ENCODE results near the gene TIGD3. TPM values are rescaled to one million over a fixed set of nuclear protein-coding genes. Genes with fewer than 3 reads are reported as not detected.

Gene TIGD3
- total and polyA plus RNA-seq, 4 donors = 1.4 to 3.7 (median 2.4) TPM

DNA sequence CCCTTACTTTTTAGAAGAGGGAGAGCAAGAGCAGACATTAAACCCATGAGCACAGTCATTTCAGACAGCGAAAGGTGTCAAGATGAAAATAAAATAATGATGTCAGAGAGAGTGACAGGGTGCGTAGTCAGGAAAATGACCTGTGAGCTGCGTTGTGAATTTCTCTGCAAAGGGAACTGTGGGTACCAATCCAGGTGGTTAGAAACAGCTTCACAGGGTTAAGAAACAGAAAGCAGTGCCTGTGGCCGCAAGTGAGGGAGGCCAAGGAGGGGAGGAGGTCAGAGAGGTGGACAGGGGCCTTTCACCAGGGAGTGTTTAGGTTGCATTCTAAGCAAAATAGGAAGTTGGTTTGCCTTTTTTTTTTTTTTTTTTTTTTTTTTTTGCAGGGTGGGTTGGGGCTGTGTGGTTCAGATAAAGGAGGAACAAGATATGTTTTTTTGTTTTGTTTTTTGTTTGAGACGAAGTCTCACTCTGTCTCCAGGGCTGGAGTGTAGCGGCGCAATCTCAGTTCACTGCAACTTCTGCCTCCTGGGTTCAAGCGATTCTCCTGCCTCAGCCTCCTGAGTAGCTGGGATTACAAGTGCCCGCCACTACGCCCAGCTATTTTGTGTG is 7.9 kb downstream of the TIGD3 start:
- Histone ChIP-seq H3K36me3 (ENCODE audit: control insufficient read depth, insufficient read depth, low read length) (no peaks in the 10 kb centered on the region), H3K4me3 (ENCODE audit: low read depth, low read length) (no peak overlapping the region), H3K9me3 (ENCODE audit: control insufficient read depth, insufficient read depth, low read length) (no peaks in the 10 kb centered on the region), H3K27ac (ENCODE audit: low read depth, low read length) (no peak overlapping the region), H3K4me1 (ENCODE audit: control insufficient read depth, insufficient read depth, low read length) (no peaks in the 10 kb centered on the region), H3K27me3 (ENCODE audit: control insufficient read depth, insufficient read depth, low read length) (no peaks in the 10 kb centered on the region)
- DNase-seq (ENCODE audit: low read depth in 4 of 6, low spot score in 6 of 6) = no peak
- WGBS (ENCODE audit: insufficient coverage) = 89% methylated on average over 10 of the region's 10 CpGs

- H3K9me3 ChIP-seq (ENCODE audit: control insufficient read depth, insufficient read depth, low read length) = no peaks in the 10 kb centered on the region
- 92% methylated on average over 3 of the region's 6 CpGs for WGBS (ENCODE audit: insufficient coverage)
- DNase-seq (ENCODE audit: low read depth in 4 of 6, low spot score in 6 of 6) = no peak
- no peaks in the 10 kb centered on the region for H3K36me3 ChIP-seq (ENCODE audit: control insufficient read depth, insufficient read depth, low read length)
- no peak overlapping the region for H3K4me3 ChIP-seq (ENCODE audit: low read depth, low read length)
- no peak overlapping the region for H3K27ac ChIP-seq (ENCODE audit: low read depth, low read length)
- H3K4me1 ChIP-seq (ENCODE audit: control insufficient read depth, insufficient read depth, low read length) = no peaks in the 10 kb centered on the region
- H3K27me3 ChIP-seq (ENCODE audit: control insufficient read depth, insufficient read depth, low read length) = no peaks in the 10 kb centered on the region
These were observed 8.4 kb downstream of the TIGD3 start for GRCh38 chr11:65362966-65363365.

DNA sequence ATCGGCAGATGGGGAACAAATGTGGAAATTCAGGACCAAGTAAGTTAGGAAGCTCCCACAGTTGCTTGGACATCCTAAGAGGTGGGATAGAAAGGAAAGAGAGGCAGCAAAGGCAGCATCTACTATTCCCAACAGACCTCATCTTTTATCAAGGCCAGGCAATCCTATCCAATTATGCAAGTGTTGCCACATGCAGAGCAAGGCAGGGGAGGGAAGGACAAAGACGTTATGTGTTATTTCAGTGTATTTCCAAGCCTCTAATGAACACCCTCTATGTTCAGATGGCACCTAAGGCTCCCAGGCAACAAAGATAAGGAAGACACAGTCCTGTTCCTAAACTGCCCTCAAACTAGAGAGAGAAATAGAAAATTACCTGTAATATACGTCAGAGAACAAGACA is 9.2 kb downstream of the TIGD3 start:
- no peak for DNase-seq (ENCODE audit: low read depth in 4 of 6, low spot score in 6 of 6)
- Histone ChIP-seq H3K4me3 (ENCODE audit: low read depth, low read length) (no peak overlapping the region), H3K4me1 (ENCODE audit: control insufficient read depth, insufficient read depth, low read length) (no peaks in the 10 kb centered on the region), H3K36me3 (ENCODE audit: control insufficient read depth, insufficient read depth, low read length) (no peaks in the 10 kb centered on the region), H3K9me3 (ENCODE audit: control insufficient read depth, insufficient read depth, low read length) (no peaks in the 10 kb centered on the region), H3K27me3 (ENCODE audit: control insufficient read depth, insufficient read depth, low read length) (no peaks in the 10 kb centered on the region), H3K27ac (ENCODE audit: low read depth, low read length) (no peak overlapping the region)
- no CpG with 5 or more reads among the region's 3 CpGs for WGBS (ENCODE audit: insufficient coverage)

GRCh38 chr11:65366340-65366773 is 11.8 kb downstream of the TIGD3 start:
- no peaks in the 10 kb centered on the region for H3K36me3 ChIP-seq (ENCODE audit: control insufficient read depth, insufficient read depth, low read length)
- H3K9me3 ChIP-seq (ENCODE audit: control insufficient read depth, insufficient read depth, low read length) = no peaks in the 10 kb centered on the region
- no peaks in the 10 kb centered on the region for H3K27me3 ChIP-seq (ENCODE audit: control insufficient read depth, insufficient read depth, low read length)
- H3K4me3 ChIP-seq (ENCODE audit: low read depth, low read length) = no peak overlapping the region
- WGBS (ENCODE audit: insufficient coverage) = 43% methylated on average over 1 of the region's 4 CpGs
- no peaks in the 10 kb centered on the region for H3K4me1 ChIP-seq (ENCODE audit: control insufficient read depth, insufficient read depth, low read length)
- DNase-seq (ENCODE audit: low read depth in 4 of 6, low spot score in 6 of 6) = peak in 2 of 6 donors; percentile 77 to 88
- H3K27ac ChIP-seq (ENCODE audit: low read depth, low read length) = no peak overlapping the region

DNA sequence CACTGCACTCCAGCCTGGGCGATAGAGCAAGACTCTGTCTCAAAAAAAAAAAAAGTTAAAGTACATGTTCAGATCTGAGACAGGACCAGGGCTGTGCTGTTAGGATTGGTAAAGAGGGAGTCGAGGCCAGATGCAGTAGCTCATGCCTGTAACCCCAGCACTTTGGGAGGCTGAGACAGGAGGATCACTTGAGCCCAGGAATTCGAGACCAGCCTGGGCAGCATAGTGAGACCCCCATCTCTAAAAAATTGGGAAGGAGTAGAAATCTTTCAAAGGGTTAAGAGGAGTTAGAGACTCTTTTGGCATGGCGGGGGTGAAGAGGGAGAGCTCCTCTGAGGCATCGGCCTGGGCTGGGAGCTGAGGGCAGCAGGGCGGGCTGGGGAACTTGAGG is 16.1 kb downstream of the TIGD3 start:
- Histone ChIP-seq H3K9me3 (ENCODE audit: control insufficient read depth, insufficient read depth, low read length) (no peaks in the 10 kb centered on the region), H3K27ac (ENCODE audit: low read depth, low read length) (no peak overlapping the region), H3K4me3 (ENCODE audit: low read depth, low read length) (no peak overlapping the region), H3K36me3 (ENCODE audit: control insufficient read depth, insufficient read depth, low read length) (no peaks in the 10 kb centered on the region), H3K4me1 (ENCODE audit: control insufficient read depth, insufficient read depth, low read length) (no peaks in the 10 kb centered on the region), H3K27me3 (ENCODE audit: control insufficient read depth, insufficient read depth, low read length) (no peaks in the 10 kb centered on the region)
- WGBS (ENCODE audit: insufficient coverage) = 91% methylated on average over 6 of the region's 6 CpGs
- DNase-seq (ENCODE audit: low read depth in 4 of 6, low spot score in 6 of 6) = no peak

DNA sequence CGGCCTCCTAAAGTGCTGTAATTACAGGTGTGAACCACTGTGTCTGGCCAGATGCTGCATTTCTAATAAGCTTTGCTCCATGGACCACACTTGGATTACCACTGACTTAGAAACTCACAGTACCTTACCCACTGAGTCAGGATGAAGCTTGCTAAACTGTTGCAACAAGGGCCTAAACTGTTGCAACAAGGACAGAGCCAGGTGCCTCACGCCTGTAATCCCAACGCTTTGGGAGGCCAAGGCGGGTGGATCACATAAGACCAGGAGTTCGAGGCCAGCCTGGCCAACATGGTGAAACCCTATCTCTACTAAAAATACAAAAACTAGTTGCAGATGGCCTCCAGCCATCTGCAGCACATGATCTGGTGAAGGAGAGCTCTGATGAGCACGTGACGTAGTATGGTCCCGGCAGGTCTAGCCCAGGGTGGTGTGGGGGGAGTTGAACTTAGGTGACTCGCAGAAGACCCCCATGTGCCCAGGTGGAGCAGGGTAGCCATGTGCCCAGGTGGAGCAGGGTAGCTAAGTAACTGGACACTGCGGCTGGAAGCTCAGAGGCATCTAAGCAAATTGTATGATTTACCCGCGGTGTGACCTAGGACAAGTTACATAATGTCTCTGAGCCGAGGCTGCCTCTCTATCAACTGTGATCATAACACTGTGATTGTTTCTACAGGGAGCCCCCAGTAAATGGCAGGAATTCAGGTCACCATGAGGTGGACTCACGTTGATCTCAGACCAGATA is 19.5 kb downstream of the TIGD3 start:
- no peaks in the 10 kb centered on the region for H3K9me3 ChIP-seq (ENCODE audit: control insufficient read depth, insufficient read depth, low read length)
- 87% methylated on average over 14 of the region's 14 CpGs for WGBS (ENCODE audit: insufficient coverage)
- H3K27ac ChIP-seq (ENCODE audit: low read depth, low read length) = no peak overlapping the region
- no peak for DNase-seq (ENCODE audit: low read depth in 4 of 6, low spot score in 6 of 6)
- H3K4me3 ChIP-seq (ENCODE audit: low read depth, low read length) = no peak overlapping the region
- H3K4me1 ChIP-seq (ENCODE audit: control insufficient read depth, insufficient read depth, low read length) = peaks cover 7% of the 10 kb centered on the region
- H3K36me3 ChIP-seq (ENCODE audit: control insufficient read depth, insufficient read depth, low read length) = peaks cover 2% of the 10 kb centered on the region
- no peaks in the 10 kb centered on the region for H3K27me3 ChIP-seq (ENCODE audit: control insufficient read depth, insufficient read depth, low read length)

GRCh38 chr11:65375012-65375411 is 20.5 kb downstream of the TIGD3 start:
- Histone ChIP-seq H3K36me3 (ENCODE audit: control insufficient read depth, insufficient read depth, low read length) (peaks cover 2% of the 10 kb centered on the region), H3K9me3 (ENCODE audit: control insufficient read depth, insufficient read depth, low read length) (no peaks in the 10 kb centered on the region), H3K27ac (ENCODE audit: low read depth, low read length) (no peak overlapping the region), H3K4me1 (ENCODE audit: control insufficient read depth, insufficient read depth, low read length) (peaks cover 7% of the 10 kb centered on the region), H3K4me3 (ENCODE audit: low read depth, low read length) (no peak overlapping the region), H3K27me3 (ENCODE audit: control insufficient read depth, insufficient read depth, low read length) (no peaks in the 10 kb centered on the region)
- no peak for DNase-seq (ENCODE audit: low read depth in 4 of 6, low spot score in 6 of 6)
- 81% methylated on average over 7 of the region's 8 CpGs for WGBS (ENCODE audit: insufficient coverage)

GRCh38 chr11:65376138-65376713 is 21.7 kb downstream of the TIGD3 start:
- Histone ChIP-seq H3K4me3 (ENCODE audit: low read depth, low read length) (no peak overlapping the region), H3K27ac (ENCODE audit: low read depth, low read length) (no peak overlapping the region), H3K27me3 (ENCODE audit: control insufficient read depth, insufficient read depth, low read length) (no peaks in the 10 kb centered on the region), H3K4me1 (ENCODE audit: control insufficient read depth, insufficient read depth, low read length) (peaks cover 7% of the 10 kb centered on the region), H3K36me3 (ENCODE audit: control insufficient read depth, insufficient read depth, low read length) (peaks cover 2% of the 10 kb centered on the region), H3K9me3 (ENCODE audit: control insufficient read depth, insufficient read depth, low read length) (no peaks in the 10 kb centered on the region)
- WGBS (ENCODE audit: insufficient coverage) = 88% methylated on average over 16 of the region's 16 CpGs
- no peak for DNase-seq (ENCODE audit: low read depth in 4 of 6, low spot score in 6 of 6)

DNA sequence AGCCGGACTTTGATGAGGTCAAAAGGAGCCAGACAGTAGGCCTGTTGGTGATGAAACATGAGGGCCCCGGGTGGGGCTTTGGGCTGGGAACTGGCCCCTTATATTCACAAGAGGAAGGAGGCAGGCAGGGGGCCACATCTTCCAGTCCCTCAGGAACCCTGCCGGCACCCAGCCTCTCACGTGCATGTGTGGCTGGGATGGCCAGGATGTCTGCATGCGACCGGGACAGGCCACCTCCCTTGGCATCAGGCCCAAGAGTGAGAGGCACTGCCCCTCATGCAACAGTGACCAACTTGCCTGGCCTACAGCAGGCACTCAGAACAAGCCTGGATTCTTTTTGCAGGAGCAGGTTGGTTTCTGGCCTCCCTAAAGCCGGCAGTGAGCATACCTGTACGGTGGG is 22.5 kb downstream of the TIGD3 start:
- H3K4me3 ChIP-seq (ENCODE audit: low read depth, low read length) = no peak overlapping the region
- H3K4me1 ChIP-seq (ENCODE audit: control insufficient read depth, insufficient read depth, low read length) = peaks cover 12% of the 10 kb centered on the region
- H3K27ac ChIP-seq (ENCODE audit: low read depth, low read length) = no peak overlapping the region
- no peaks in the 10 kb centered on the region for H3K9me3 ChIP-seq (ENCODE audit: control insufficient read depth, insufficient read depth, low read length)
- 76% methylated on average over 8 of the region's 8 CpGs for WGBS (ENCODE audit: insufficient coverage)
- H3K27me3 ChIP-seq (ENCODE audit: control insufficient read depth, insufficient read depth, low read length) = no peaks in the 10 kb centered on the region
- DNase-seq (ENCODE audit: low read depth in 4 of 6, low spot score in 6 of 6) = no peak
- H3K36me3 ChIP-seq (ENCODE audit: control insufficient read depth, insufficient read depth, low read length) = peaks cover 2% of the 10 kb centered on the region

DNA sequence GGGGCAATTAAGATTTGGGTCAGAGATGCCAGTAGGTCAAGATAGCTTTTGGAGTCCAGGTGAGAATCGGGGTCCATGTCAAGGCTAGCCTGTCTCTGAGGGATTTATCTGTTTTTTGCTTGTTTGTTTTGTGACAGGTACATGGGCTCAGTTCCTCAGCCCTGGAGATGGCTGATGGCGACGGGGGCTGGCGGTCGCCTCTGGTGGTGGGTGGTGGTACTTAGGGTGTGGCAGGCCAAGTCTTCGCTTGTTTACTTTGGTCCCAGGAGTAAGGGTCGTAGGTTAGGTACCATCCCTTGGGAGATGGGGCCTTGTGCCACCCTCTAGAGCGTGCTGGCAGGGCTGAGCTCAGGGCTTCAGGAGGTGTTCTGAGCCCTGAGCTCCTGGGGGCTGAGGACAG is 23.2 kb downstream of the TIGD3 start:
- peaks cover 20% of the 10 kb centered on the region for H3K4me1 ChIP-seq (ENCODE audit: control insufficient read depth, insufficient read depth, low read length)
- WGBS (ENCODE audit: insufficient coverage) = 83% methylated on average over 8 of the region's 8 CpGs
- H3K36me3 ChIP-seq (ENCODE audit: control insufficient read depth, insufficient read depth, low read length) = peaks cover 2% of the 10 kb centered on the region
- no peak overlapping the region for H3K27ac ChIP-seq (ENCODE audit: low read depth, low read length)
- H3K4me3 ChIP-seq (ENCODE audit: low read depth, low read length) = no peak overlapping the region
- H3K9me3 ChIP-seq (ENCODE audit: control insufficient read depth, insufficient read depth, low read length) = no peaks in the 10 kb centered on the region
- DNase-seq (ENCODE audit: low read depth in 4 of 6, low spot score in 6 of 6) = no peak
- no peaks in the 10 kb centered on the region for H3K27me3 ChIP-seq (ENCODE audit: control insufficient read depth, insufficient read depth, low read length)
